ENCODE data around the gene ERG.
A peak's percentile ranks its signal among the peaks of the same experiment; 100 is the strongest.

The ERG gene

DNA sequence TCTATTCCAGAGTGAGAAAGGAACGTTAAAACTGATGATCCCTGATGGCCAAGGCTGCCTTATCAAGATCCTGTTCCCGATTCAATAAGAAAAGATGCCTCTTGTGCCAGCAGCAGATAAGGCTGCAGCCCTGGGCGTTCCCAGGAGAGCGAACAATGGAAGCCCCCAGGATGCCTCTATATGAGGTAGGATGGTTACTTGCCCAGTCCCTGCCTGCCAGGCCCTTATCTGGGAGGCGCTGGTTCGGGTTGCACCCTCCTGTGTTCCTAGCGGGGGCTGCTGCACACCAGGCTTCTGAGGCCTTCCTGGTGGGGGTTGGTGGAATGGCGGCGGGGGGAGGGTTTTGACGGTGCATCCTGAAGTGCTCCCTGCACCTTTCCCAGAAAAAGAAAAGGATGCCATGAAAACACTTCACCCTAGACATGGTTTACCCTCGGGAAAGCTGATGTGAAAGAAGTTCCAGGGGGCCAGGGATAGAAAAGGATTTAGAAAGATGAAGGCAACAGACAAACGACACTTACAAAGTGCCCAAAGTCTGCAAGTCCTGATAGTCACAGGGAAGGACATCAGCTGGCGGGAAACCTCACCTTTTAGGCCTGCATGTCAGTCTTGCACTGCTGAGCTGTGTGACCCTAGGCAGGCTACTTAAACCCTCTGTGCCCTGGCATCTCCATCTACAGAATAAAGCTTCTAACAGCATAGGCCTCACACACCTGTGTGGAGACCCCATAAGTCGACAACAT, 141.2 kb downstream of the ERG start:
- DNase-seq: no peak

DNA sequence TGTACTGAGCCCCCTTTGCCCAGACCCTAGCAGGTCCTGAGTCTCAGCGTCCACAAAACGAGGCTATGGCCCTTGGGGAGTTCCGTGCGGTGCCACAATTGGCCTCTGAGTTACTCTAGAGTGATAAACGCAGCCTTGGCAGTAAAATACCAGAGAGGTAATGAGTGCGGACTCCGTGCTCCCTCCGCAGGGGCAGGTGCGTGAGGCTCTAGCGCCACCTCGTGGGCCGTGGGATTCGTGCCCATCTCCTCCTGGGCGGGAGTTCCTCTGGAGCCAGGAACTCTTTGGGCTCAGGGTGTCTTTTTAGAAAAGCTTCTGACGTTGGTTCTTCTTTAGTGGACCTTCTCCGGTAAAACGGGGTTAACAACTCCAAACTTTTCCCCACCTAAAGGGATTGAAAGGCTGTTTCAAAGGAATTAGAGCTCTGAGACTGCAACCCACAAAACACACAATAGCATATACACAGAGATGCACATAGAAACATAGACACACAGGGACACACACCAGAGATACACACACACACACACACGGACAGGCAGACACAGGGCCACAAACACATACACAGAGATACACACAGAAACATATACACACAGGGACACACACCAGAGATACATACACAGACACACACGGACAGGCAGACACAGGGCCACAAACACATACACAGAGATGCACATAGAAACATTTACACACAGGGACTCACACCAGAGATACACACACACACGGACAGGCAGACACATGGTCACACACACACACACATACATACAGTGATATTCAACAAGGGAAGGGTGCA, 142.1 kb downstream of the ERG start:
- peak; percentile 77 to 92 (median 89) for DNase-seq

DNA sequence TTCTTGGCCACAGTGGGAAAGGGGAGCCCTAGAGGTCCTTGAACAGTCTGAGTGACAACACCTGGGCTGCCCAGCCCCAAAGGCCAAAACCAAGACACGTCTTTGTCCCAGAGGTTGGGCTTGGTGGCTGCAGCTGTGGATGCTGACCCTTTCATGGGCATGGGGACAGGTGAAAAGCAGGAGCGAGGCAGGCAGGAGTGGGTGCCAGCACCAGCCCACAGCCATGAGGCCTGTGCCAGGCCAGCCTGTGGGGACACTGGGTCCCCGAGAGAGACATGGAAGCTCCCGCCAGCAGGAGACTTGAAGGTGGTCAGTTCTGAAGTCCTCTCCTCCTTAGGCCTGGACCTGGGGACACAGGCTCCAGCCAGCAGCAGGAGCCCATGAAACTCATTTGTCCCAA, 142.9 kb downstream of the ERG start:
- DNase-seq: no peak

DNA sequence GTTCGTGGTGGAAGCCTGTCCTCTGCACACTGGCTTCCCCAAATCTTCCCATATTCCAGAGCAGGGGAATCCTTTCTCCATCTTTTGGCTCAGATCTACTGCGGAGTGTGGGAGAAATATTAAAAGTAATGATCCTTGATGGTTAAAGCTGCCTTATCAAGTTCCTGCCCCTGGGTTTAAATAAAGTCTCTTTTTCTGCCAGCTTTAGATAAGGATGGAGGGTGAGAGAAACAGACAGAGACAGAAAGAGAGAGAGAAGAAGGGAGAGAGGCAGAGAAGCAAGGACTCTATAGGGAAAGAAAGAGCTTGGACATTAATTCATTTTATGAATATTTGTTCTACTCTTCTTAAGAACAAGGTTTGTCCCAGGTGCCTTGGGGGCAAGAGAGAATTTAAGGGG, 143.5 kb downstream of the ERG start:
- DNase-seq: no peak

DNA sequence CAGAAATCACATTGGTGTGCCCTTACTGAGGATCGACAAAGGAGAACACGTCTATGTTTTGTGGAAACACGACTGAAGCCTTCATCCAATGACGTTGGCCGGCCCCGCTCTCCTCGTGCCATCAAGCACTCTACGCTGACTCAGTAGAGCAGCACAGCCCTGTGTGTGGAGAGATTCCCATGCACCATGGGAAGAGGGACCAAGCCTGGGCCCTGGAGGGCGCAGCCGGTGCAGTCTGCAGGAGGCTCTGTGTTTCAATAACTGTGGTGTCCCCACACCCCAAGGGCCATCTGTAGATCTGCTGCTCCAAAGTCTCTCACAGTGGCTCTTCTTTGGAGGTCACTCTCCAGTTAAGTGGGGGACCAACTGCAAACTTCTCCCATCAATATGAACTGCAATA, 144.0 kb downstream of the ERG start:
- DNase-seq: no peak

DNA sequence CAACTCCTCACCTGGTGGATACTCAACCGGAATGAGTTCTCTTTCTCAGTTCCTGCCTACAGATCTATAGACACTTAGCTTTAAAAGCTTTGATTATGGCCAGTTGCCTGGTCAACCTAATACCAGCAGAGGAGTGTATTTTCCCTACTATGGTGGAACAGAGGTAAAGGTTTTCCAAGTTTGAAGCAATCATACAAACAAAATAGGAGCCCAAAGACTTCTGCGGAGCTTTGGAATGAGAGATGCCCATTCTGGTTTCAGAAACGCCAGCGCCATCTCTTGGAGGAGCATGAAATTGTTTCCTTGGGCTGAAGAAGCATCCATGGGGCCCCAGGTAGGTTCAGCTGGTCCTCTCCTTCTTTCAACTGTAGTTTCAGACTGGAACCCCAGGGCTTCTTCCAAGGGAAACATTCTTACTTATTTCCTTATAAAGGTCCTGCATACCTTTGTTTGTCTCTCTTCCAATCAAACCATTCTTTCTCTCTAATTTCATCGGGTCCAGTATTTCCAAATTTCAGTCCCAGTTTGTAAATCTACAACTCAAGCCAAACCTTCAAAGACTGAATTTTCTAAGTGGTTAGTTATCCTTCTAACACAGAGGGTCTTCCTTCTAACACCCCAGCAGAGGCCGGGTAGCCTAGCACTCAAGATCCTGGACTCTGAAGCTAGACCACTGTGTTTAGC, 145.6 kb downstream of the ERG start:
- DNase-seq: peak; percentile 68 to 83 (median 82)

DNA sequence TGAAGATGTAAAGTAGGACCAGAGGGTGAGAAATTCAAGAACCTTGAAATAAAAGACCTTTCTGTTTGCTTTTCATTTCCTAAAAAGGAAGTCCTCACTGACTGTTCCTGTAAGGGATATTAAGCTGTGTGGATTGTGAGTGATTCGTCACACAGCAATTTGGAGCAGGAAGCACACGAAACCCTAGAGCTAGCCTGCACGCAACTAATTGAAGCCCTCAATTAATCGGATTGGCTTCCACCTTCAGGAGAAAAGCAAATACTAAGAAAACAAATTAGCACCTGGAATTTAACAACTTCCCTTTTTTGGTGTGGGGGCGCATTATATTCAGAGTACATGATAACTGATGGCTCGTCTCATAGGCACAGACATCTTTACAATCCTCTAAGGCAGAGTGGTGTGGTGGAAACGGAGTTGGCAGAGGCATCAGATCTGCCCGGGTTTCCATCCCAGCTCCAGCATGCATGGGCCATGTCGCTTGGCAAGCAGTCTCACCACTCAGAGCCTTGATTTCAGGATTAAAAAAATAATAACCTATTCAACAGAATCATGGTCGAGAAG, 146.2 kb downstream of the ERG start:
- DNase-seq: peak; percentile 21 to 60 (median 38)

DNA sequence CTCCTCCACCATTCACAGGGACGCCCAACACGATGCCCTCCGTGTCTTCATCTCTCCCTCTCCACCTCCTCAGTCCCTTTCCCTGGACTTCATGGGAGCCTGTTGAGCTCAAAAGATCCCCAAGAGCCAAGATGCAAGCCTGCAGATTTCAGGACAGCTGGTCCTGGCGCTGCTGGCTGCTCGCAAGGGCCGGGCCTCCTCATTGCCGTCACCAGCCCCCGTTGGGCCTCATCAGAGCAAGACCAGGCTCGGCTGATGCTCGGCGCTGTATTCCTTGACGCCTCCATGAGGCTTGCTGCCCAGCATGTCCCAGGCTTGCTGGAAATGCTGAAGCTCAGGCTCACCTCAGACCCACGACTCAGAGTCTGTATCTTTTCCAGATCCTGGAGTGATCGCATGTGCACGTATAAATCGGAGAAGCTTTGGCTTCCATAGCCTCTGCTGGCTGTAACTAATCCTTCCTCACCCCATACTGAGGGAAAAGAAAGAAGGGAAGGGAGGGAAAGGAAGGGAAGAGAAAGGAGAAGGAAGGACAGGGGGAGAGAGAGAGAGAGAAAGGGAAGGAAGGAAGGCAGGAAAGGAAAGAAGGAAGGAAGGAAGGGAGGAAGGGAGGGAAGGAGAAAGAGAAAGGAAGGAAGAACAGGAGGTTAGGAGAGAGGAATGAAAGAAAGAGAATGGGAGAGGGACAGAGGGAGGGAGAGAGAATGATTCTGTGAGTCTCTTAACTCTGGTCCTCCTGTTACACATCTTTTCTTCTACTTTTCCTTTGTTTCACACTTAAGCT, 146.9 kb downstream of the ERG start:
- DNase-seq: no peak

DNA sequence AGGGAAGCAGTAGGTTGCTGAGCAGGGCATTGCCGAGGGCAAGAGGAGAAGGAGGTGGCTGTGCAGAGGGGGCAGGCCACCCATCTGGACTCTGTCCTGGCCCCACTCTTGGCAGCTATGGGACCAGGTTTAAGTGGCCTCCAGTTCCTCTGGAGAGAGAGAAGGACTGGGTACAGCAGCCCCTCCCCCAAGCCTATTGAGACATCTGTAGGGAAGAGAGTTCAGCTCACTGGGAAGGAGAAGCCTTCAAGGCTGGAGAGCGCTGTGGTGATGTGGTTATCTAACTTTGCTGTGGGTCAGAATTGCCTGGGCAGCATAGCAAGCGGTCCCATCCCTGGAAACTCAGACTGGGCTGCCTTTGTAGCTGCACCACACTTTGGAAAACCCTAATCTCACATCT, 147.6 kb downstream of the ERG start:
- DNase-seq: peak; percentile 16 to 62 (median 40)

DNA sequence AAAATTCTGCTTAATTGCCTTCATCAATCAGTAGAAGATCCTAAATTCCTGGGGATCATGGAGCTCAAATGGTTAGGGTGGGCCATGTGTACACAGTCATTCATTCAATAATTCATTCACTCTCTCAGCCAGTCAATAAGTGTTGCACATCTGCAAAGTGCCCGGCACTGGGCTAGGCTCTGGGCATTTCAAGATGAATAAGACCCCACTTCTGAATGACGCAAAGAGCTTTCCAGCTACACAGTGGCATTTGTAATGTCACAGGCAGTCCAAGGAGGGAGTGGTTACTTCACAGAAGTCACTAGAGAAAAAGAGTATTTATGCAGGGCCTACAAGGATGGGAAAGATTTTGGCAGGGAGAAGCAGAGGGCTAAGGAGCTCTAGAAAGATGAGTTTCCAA, 148.3 kb downstream of the ERG start:
- no peak for DNase-seq

DNA sequence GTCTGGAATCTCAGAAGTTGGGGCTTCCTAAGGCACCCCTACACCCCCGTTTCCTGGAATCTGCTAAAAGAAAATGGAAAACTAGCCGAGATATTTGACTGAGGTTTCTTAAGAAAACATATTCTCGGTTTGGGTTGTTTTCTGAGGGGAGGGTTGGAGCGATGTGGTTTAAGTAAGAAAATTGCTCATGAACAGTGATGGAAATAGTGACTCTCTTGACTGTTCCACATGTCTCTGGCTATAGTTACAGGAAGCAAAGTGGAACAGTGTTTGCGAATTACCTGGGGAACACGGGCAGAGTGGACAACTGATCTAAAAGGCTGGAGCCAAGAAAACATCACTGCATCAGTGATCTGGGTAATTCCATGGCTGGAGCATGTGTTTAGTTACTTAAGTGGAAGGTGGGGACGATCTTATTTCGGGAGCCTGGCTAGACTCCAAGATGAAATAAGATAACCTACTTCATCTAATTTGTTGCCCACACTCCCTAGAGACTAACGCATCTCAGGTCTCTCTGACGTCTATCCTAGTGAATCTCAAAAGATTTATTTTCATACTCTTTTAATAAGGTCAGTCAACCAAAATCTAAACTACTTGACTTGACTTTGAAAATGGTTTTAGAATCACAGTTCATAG, 149.0 kb downstream of the ERG start:
- DNase-seq: no peak

DNA sequence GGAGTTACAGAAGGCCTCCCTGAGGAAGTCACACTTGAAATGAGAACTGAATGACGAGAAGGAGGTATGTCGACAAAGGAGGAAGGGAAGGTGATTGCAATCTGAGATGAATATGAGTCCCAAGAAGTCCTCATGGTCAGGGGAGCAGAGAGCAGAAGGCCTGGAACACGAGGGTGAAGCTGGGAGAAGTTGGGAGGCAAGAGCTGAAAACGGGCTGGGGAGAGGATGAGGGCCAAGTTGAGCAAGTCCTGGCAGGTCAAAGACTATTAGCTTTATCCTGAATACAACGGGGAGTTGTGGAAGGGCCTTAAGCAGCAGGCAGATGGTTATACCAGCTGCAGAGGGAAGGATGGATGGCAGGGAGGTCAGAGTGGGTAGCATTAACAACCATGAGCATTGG, 152.0 kb downstream of the ERG start:
- DNase-seq: no peak

DNA sequence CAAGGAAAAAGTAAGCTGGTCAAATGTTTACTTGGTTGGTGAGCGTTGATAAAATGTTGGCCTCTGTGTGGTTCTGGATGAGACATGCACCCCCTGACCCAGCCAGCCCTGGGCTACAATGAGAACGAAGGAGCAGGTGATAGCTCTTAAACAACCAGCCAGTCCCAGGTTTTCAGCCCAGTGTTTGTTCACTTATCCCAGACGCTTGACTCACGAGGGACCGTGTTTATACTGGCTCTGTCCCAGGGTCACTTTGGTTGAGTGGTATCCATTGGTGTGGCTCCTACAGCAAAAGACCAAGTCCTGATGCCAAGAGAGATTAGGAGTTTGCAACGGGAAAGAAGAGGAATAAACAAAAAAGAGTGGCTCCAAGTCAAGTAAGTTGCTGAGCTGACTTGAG, 154.6 kb downstream of the ERG start:
- no peak for DNase-seq

DNA sequence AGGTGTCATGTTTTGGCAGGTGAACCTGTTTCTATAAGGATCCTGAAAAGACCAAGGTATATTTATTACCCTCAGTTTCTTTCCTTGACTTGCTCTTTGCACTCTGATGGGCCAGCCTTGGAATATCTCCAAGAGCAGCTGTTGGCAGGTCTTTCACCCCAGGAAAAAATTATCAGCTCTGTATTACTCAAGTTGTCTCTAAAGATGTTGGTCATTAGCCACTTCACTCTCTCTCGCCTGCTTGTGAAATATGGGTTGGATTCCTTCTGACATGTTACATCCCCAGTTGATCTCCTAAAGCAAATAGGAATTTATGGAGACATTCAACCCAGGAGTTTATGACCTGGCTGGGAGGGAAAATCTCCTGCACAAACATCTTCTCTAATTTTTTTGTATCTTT, 155.5 kb downstream of the ERG start:
- DNase-seq: no peak

DNA sequence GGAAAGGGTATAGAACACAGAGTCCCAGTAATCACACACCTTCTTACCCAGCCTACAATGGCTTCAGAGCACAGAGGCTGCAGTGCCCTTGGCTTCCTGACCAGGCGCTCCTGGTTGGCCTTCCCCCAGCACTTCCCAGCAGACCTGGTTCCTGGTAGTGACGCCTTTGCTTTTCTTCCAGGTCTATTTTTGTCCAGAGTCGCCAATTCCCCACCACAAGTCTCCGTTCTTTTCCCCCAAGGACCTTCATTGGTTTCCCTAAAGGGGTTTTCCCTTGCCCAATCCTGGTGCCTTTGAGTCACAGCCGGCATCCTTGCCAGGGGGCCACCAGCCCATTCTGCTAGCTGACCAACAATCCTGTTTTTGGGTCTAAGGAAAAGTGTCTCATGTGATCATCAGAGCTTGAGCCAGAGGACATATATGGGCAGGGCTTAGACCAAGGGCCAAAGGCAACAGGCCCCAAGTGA, 156.7 kb downstream of the ERG start:
- no peak for DNase-seq

DNA sequence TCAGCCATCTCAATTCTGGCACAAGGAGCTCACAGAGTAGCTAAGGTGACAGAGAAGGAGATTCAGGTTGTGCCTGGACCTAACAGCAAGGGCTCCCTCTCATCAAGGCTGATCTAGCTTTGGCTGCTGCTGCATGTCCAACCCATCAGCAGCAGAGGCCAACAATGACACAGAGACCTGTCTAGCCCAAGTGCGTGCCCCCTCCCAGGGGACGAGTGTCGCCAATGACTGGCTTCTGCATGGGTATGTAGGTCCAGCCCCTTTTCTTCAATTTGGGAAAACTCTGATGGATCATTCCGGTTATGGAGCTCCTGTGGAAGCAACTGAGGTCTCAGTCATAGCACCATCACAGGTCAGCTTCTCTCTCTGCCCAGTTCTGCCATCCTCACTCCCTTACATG, 158.1 kb downstream of the ERG start:
- no peak for DNase-seq

DNA sequence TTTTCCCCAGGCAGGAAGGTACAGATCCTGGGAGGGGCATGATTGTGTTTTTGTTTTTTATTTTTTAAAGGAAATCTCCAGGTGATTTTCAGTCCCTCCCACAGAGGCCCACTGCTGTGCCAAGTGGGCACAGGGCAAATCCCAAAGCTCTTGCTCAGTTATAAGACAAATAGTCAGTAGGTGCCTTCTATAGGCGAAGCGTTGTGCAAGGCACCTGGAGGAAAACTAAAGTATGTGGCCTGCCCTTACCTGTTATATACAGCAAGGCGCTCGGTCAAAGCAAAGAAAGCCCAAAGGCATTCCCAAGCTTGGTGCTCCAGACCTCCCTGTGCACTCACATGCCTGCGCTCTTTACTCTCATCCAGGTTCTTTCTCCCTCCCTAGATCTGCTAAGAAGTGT, 160.5 kb downstream of the ERG start:
- DNase-seq: no peak

DNA sequence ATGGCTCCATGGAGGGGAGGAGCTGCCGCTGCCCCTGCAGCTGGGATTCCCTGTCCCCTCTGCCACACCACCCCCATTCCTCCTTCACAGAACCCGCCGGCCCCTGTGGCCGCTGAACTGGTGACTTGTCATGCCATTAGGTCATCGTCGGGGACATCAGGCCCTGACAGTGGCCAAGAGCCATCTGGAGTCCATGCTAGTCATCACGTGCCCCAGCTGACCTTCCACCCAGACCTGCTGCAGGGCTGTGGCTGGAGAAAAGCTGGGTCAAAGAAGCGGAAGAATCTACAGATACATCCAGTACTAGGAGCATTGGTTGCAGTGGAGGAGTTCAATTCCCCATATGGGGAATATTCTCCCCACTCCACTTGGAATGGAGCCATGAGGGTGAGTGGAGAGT, 163.4 kb downstream of the ERG start:
- peak in 1 of 4 experiments; percentile 9 for DNase-seq

DNA sequence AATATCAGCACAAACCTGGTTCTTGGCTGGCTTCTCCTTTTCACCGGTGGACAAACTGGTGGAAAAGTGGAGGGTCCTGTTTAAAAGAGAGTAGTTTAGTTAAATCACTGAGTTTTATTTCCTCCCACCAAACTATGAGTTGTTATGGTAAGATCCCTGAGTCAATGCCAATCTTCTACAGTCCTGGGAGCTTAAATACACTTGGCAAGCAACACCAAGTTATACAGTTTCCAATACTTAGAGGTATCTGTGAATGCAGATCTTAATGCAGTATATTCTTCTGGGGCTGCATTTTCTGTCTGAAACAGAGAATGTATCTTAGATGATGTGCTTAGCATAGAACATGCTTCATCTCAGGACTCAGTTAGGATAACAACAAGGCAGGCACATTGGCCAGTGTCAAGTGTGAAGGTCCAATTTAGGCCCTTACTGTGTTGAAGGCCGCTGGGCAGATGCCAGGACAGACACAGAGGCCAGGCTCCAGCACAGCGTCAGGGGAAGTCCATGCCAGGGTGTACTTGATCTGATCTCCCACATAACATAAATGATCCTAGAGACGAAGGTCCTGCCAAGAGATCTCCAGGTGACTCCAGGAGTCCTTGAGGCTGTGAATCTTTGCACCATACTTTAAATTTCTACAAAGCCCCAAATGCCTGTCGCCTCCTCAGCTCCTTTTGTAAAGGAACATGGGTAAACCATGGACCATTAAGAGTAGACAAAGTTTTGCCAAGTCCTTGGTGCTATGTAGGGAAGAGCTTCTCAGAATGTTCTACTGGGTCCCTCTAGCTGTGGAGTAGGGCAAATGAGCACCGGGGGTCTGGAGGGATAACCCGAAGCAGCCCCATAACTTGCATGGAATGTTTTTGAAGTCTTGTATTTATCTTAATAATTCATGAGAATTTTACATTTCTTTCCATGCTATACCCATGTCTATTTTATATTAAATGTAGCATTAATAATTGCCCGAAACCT, 164.7 kb downstream of the ERG start:
- peak in 3 of 4 experiments; percentile 9 to 39 (median 27) for DNase-seq

DNA sequence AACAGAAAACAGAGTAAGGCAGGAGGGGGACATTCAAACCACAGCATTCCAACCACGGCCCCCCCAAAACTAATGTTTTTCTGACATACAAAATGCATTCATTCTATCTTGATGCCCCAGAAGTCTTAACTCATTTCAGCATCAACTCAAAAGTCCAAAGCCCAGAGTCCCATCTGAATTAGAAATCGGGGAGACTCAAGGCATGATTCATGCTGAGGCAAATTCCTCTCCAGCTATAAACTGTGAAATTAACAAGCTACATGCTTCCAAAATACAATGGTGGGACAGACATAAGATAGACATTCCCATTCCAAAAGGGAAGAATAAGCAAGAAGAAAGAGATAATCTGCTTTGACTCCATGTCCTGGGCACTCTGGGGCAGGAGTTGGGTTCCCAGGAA, 167.6 kb downstream of the ERG start:
- DNase-seq: no peak

All from suppressor macrophage (primary cell).